Stomach (tissue), 9 donors: Measurements from ENCODE around the gene RPL22. TPM values are rescaled to one million over a fixed set of nuclear protein-coding genes. Genes with fewer than 3 reads are reported as not detected.

Experiments
- DNase-seq, 2 donors: peaks; one replicate each; pipeline versions ENCODE4 v3.0.0 to v3.0.0-alpha.2; 2013 to 2019
- H3K27ac ChIP-seq, 5 donors: fragments of 200-600 bp in 4 of 5; sonication (generic) in 4 of 5; one replicate each; pipeline ENCODE4 v1.5.1; 2013 to 2019; ENCODE audit warnings: mild to moderate bottlenecking in 1 of 5, moderate library complexity in 1 of 5
- H3K27me3 ChIP-seq, 3 donors: fragments of 200-600 bp; sonication (generic); one replicate each; pipeline ENCODE4 v1.5.1; 2017 to 2019; ENCODE audit warnings: mixed run types in 1 of 3
- H3K36me3 ChIP-seq, 4 donors: fragments of 200-600 bp; sonication (generic); 1 replicate in 3 of 4; 2 replicates in 1 of 4; pipeline ENCODE4 v1.5.1; 2016 to 2019
- H3K4me1 ChIP-seq, 4 donors: fragments of 200-600 bp; sonication (generic); one replicate each; pipeline ENCODE4 v1.5.1; 2016 to 2019
- H3K4me3 ChIP-seq, 4 donors: fragments of 200-600 bp; sonication (generic) in 3 of 4; one replicate each; pipeline ENCODE4 v1.5.1; 2016 to 2019; ENCODE audit warnings: mild to moderate bottlenecking in 1 of 4
- H3K9me3 ChIP-seq, 4 donors: fragments of 200-600 bp; sonication (generic); one replicate each; pipeline ENCODE4 v1.5.1; 2016 to 2019
- CTCF ChIP-seq, 7 experiments: fragments of 450-650 bp in 4 of 7; fragments of 200-600 bp in 3 of 7; sonication (generic) in 3 of 7; IDR thresholded peaks; one replicate each; pipeline ENCODE4 v1.5.1; 2016 to 2019; ENCODE audit warnings: antibody characterized with exemption in 7 of 7, control low read depth in 2 of 7, mild to moderate bottlenecking in 1 of 7
- EP300 ChIP-seq: sonication (generic); formaldehyde crosslinking; IDR thresholded peaks from one replicate; pipeline ENCODE4 v1.6.1; 2017; ENCODE audit warnings: antibody characterized with exemption
- POLR2A ChIP-seq, 4 donors: fragments of 450-650 bp; IDR thresholded peaks; one replicate each; pipeline ENCODE4 v1.6.1; 2016; ENCODE audit warnings: antibody characterized with exemption in 4 of 4, control low read depth in 2 of 4, mild to moderate bottlenecking in 1 of 4, moderate library complexity in 1 of 4
- POLR2AphosphoS5 ChIP-seq, 3 donors: sonication (generic); formaldehyde crosslinking; IDR thresholded peaks; one replicate each; pipeline ENCODE4 v1.6.1; 2016; ENCODE audit warnings: antibody characterized with exemption in 3 of 3
- WGBS, 5 donors: extraction: QIAGEN DNeasy Blood & Tissue Kit in 3 of 5; methylation state at CpG; one replicate each; pipeline versions ENCODE4 v1.1.5 to v1.1.7; 2013 to 2018; 5-methylcytosine and 5-hydroxymethylcytosine counted together
- intact Hi-C: fragments of 100-400 bp; cut with DNase I; formaldehyde crosslinking; loops from one replicate; pipeline ENCODE4 v1.15.1; 2023; ENCODE audit warnings: low total_unique reads
- polyA plus RNA-seq, 3 donors: library from polyadenylated mRNA; stranded (reverse); fragments of 200-250 nt; gene quantifications; one replicate each; pipeline ENCODE4 v1.2.3, GENCODE V29; 2013
- total RNA-seq, 5 donors: library from RNA; depleted of rRNA; stranded (reverse); fragments of >200 nt; gene quantifications; one replicate each; pipeline versions ENCODE4 v1.1.0 to v1.2.3, GENCODE V29; 2014 to 2016
- donor health status: healthy with polysubstance abuse.
- donor health status: Bipolar disorder and iron deficiency.
- donor health status: healthy.

RPL22 gene
- total and polyA plus RNA-seq, 8 donors, result 103 to 718 (median 239) TPM

GRCh38 chr1:6152882-6153281 is 46.5 kb downstream of the RPL22 start:
- no peak for DNase-seq
- Histone ChIP-seq H3K27ac (no peak overlapping the region), H3K9me3 (no peaks in the 10 kb centered on the region), H3K4me1 (peaks cover 8 to 12% (median 10%) of the 10 kb centered on the region in 4 donors), H3K27me3 (peaks cover 0 to 16% (median 14%) of the 10 kb centered on the region in 3 donors), H3K4me3 (no peak overlapping the region), H3K36me3 (no peaks in the 10 kb centered on the region)
- no peak for TF ChIP-seq POLR2AphosphoS5 (IDR thresholded peaks at IDR 0.05)
- no peak for TF ChIP-seq EP300
- no peak for TF ChIP-seq CTCF (IDR thresholded peaks at IDR 0.05)
- no peak for TF ChIP-seq POLR2A (IDR thresholded peaks at IDR 0.05)
- intact Hi-C loops, result no loop called here
- WGBS, 5 donors, result 70 to 81% (median 78%) methylated on average over 7 of the region's 7 CpGs

GRCh38 chr1:6152181-6152580 is 47.2 kb downstream of the RPL22 start:
- no peak overlapping the region for H3K4me3 ChIP-seq
- H3K27me3 ChIP-seq, result peaks cover 0 to 23% (median 21%) of the 10 kb centered on the region in 3 donors
- 73 to 80% (median 78%) methylated on average over 8 to 11 of the region's 11 CpGs for WGBS, 5 donors
- no peak overlapping the region for H3K27ac ChIP-seq
- no peak for DNase-seq
- H3K36me3 ChIP-seq, result no peaks in the 10 kb centered on the region
- intact Hi-C loops, result no loop called here
- TF ChIP-seq EP300 (no peak), POLR2AphosphoS5 (IDR thresholded peaks at IDR 0.05) (no peak), CTCF (IDR thresholded peaks at IDR 0.05) (no peak), POLR2A (IDR thresholded peaks at IDR 0.05) (no peak)
- H3K4me1 ChIP-seq, result peaks cover 8 to 12% (median 10%) of the 10 kb centered on the region in 4 donors
- no peaks in the 10 kb centered on the region for H3K9me3 ChIP-seq

- Histone ChIP-seq H3K27ac (no peak overlapping the region), H3K9me3 (no peaks in the 10 kb centered on the region), H3K36me3 (no peaks in the 10 kb centered on the region), H3K27me3 (peaks cover 0 to 31% (median 30%) of the 10 kb centered on the region in 3 donors), H3K4me3 (no peak overlapping the region), H3K4me1 (peaks cover 8 to 12% (median 10%) of the 10 kb centered on the region in 4 donors)
- TF ChIP-seq POLR2A (IDR thresholded peaks at IDR 0.05), result no peak
- no peak for TF ChIP-seq POLR2AphosphoS5 (IDR thresholded peaks at IDR 0.05)
- TF ChIP-seq CTCF (IDR thresholded peaks at IDR 0.05), result no peak
- no peak for TF ChIP-seq EP300
- intact Hi-C loops, result no loop called here
- no peak for DNase-seq
- WGBS, 5 donors, result 78 to 95% (median 83%) methylated on average over 7 to 9 of the region's 9 CpGs
Observed at GRCh38 chr1:6151291-6151822, 48.0 kb downstream of the RPL22 start.

- no peak for TF ChIP-seq POLR2AphosphoS5 (IDR thresholded peaks at IDR 0.05)
- no peak for TF ChIP-seq EP300
- TF ChIP-seq CTCF (IDR thresholded peaks at IDR 0.05), result no peak
- no peak for TF ChIP-seq POLR2A (IDR thresholded peaks at IDR 0.05)
- Histone ChIP-seq H3K9me3 (no peaks in the 10 kb centered on the region), H3K36me3 (no peaks in the 10 kb centered on the region), H3K27me3 (peaks cover 0 to 40% (median 37%) of the 10 kb centered on the region in 3 donors), H3K4me1 (peaks cover 8 to 12% (median 10%) of the 10 kb centered on the region in 4 donors), H3K4me3 (no peak overlapping the region), H3K27ac (no peak overlapping the region)
- DNase-seq, result no peak
- WGBS, 5 donors, result 69 to 89% (median 87%) methylated on average over 11 of the region's 11 CpGs
- intact Hi-C loops, result no loop called here
Observed at GRCh38 chr1:6150006-6150938, 49.1 kb downstream of the RPL22 start.
